GM19240 (cell line): ENCODE data around the gene MAPRE3.
A peak's percentile ranks its signal among the peaks of the same experiment; 100 is the strongest.
"Not testable (repeated sequence)": the region's sequence is repeated elsewhere in the genome, so short reads cannot be mapped to it uniquely, and the experiment has no call there.

ENCODE experiments used
- DNase-seq: peaks from one replicate; pipeline ENCODE4 v3.0.0; 2011; ENCODE audit warnings: low spot score; ENCODE audit not compliant: insufficient read length

Gene MAPRE3

DNA sequence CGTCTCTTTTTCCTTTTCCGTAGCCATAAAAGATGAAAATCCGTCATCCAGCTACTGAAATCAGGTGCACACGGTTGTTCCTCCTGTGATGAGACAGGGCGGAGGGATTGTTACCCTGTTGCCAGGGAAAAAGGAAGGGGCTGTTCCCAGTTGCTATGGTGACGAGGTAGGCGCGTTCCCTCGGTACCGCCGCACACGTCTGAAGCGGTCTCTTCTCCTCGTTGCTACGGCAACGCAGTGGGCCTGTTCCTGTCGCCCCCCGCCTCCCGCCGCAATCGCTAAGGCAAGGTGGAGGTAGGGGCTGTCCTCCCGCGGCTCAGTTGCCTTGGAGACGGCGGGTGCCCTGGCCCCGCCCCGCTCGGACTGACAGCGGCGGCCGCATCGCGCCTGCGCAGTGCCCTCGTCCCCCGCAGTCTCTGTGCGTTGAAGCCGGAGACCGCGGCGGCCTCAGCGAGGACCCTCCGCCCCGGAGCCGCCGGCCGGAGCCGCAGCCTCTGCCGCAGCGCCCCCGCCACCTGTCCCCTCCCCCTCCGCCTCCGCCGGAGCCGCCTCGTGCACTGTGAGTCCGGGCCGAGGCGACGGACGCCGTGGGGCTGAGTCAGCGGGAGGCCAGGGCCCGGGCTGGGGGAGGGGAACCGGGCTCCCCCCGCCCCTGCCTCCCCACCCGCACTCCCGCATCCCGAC lies at the start of gene MAPRE3:
MAPRE3 (plus strand) TSS at position 394 of the 684 bp plus-strand sequence. CDS start 51,582 bp downstream, outside the sequence.
- peak; percentile 74 for DNase-seq

DNA sequence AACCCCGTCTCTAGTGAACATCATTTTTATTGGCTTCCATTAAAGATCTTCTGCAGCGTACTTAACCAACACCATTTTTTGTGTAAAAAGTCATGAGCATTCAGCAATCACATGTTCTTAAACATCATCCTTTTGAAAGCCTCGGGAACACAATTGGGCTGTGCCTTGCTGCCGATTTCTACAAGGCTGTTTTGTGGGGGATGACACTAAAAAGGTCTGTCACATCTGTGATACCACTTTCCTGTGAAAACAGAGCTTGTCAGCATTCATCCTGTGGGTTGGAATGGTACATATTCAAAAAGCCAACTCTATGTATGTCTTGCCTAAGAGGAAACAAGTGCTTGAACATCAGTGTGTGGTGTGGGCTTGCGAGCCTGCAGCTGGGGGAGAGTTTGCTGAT lies 49.1 kb upstream of the MAPRE3 start:
- DNase-seq, result no peak

DNA sequence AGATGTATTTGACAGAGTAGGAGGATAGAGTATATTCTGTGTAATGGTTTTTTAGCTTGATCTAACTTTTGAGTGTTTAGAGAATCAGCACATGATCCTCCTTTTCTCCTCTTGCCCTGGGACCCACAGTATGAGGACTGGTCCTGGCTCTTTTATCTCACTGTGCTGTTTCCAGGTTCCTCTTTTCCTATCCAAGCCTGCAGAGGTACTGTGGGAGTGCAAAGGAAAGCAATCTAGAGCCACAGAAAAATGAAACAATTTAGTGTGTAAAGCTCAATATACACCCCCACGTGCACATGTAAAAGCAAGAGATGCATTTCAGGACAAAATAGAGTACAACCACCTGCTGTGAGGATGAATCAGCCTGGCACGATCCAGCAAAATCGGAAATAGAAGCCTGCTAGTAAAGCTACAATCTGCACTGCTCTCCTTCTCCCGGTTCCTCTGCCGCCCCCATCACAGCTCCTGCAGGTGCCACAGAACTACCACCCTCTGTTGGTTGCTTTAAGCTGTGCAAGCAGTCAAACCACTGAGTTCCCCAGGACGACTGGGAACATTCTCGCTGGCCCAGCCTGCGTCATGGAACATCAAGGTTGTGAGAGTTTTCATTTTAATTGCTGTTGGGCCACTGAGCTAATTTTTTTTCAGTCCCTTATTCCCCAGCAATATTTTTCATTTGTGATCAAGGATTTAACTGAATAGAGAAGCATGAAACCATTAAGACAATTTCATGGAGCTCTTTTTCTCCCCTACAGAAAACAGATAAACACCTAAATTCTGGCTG lies 47.8 kb upstream of the MAPRE3 start:
- DNase-seq, result peak; percentile 67

DNA sequence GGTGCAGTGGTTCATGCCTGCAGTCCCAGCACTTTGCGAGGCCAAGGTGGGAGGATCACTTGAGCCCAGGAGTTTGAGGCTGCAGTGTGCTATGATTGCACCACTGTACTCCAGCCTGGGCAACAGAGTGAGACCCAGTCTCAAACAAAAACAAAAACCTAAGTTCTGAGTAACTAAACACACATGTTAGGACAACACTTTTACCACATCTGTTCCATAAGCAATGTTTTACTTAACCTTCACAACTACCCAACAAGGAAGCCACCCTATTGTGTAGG lies 47.3 kb upstream of the MAPRE3 start:
- not testable (repeated sequence) for DNase-seq

DNA sequence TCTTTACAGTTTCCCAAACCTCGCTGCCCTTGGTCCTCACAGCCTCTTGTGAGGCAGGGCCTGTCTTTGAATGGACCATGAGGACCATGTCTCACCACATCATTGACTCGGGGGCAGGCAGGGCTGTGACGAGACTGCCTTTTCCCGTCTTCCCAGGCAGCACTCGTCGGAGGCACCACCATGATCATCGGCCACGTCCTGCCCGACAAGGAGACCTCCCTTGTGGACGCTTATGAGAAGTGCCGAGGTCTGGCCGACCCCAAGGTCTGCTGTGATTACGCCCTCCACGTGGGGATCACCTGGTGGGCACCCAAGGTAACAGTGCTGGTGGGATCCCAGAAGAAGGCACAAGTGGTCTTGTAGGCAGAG lies 45.7 kb upstream of the MAPRE3 start:
- no peak for DNase-seq

DNA sequence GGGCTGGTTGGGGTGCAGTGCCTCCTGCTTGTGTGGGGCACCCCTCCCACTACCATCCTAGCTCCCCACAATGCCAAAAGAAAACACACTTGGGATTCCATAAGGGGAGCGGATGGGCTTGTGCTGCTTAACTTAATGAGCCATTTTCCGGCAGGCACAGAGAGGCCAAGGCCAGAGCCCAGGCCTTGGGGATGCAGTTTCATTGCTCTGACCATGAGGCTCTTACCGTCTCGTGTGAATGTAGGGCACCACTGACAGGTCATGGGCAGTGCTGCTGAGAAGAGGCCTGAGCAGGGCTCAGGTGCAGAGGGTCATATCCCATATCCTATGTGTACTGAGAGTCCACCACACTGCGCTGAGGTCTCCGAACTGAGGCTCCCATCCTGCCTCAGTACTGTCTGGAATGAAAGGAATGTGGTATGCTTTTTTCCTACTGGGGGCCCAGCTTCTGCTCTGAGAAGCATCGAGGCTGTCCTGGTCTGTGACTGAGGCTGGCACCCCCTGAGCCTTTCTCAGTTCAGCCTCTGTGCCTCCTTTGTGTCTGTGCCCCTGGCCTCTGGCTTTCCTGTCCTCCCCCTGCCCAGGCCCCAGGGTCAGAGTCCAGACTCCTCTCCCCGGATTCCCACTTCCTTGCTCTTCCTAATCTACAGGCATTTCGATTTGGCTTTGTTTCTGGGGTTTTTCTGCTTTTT lies 45.2 kb upstream of the MAPRE3 start:
- DNase-seq, result no peak

DNA sequence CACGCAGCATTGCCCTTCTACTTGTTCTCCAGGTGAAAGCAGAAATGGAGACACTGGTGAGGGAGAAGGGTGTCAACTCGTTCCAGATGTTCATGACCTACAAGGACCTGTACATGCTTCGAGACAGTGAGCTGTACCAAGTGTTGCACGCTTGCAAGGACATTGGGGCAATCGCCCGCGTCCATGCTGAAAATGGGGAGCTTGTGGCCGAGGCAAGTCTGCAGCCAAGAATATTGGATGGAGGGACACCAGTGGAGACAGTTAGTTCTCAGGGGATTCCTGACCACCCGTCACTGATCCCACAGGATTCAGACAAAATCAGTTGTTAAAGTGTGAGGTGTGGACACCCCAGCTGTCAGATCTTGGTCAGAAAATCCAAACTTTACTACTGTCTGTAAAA lies 43.2 kb upstream of the MAPRE3 start:
- DNase-seq, result no peak

DNA sequence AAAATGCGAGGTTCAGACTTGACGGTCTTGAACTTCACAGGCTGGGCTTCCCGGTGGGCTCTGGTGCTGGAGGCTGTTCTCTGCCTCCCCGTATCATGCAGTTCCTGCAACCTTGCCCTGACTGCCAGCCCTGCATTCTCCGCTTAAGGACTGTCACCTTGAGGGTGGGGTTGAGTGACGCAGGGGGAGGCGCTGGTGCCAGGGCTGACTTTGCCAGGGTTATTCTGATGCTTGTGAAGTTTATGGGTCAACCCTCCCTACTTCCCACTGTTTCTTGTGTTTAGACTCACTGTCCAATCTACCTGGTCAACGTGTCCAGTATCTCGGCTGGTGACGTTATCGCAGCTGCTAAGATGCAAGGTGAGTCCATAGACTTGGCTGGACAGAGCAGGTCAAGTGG lies 37.5 kb upstream of the MAPRE3 start:
- DNase-seq, result no peak

DNA sequence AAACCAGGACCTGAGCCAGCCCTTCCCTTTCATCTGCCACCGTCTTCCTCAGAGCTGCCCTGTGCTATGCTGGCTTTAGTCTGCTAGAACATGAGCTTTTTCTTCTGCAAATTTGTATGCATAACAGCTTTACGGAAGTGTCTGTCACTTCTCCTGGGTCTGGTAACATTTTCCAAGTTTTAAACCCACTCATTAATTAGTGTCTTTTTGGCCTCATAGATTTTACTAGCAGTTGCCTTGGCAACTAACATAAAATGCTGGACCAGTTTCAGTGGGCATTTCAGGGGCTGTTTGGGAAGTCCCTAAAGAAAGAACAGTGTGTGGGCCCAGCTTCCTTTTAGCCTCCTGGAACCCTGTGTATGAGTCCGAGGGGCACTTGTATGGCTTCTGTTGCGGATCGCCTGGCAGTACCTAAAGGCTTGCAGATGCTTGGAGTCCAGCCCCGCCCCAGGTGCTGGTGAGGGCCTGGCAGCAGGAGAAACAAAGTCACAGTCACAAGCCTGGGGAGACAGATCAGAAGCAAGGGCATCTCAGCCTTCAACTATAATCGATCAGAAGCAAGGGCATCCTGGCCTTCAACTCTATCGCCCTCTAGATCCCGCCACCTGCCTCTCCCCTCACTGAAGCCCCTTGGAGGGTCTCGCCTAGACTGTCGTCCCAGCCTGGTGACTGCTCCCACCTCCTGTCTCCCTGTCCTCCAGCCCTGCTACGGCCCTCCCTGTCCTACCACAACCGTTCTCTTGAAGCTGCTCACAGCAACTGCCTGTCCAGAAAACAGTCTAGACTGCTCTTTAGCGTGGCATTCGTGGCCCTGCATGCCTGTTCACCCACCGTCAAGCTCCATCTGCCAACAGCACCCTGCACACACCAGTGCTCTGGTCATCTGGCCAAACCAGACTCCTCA lies 36.8 kb upstream of the MAPRE3 start:
- no peak for DNase-seq

DNA sequence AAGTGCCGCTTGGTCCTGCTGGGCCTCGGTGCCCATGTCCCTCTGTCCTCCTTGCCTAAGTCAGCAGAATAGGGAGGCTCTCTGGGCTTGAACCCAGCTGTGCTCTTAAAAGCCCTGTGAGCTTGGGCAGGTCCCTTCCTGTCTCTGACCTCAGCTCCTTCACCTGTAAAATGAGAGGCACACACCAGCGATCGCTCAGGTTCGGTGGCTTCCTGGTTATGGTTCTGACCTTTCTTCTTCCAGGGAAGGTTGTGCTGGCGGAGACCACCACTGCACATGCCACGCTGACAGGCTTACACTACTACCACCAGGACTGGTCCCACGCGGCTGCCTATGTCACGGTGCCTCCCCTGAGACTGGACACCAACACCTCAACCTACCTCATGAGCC lies 36.1 kb upstream of the MAPRE3 start:
- no peak for DNase-seq

DNA sequence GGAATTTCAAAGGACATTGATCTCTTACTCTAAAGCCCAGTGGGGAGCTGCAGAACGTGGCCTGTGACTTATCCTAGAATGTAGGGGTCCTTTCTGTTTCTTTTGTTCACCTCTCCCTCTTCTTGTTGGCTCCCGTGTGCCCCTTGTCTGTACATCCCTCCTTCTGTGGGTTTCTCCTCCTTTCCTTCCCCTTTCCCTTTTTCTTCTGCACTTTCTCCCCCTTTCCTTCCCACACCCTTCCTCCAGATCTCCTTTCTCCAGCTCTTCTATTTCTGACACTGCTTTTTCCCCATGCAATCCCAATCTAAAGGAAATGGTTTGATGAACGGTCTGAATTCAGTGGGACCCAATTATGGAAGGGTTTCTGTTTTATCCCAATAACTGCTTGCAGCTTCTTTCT lies 35.5 kb upstream of the MAPRE3 start:
- DNase-seq, result no peak

DNA sequence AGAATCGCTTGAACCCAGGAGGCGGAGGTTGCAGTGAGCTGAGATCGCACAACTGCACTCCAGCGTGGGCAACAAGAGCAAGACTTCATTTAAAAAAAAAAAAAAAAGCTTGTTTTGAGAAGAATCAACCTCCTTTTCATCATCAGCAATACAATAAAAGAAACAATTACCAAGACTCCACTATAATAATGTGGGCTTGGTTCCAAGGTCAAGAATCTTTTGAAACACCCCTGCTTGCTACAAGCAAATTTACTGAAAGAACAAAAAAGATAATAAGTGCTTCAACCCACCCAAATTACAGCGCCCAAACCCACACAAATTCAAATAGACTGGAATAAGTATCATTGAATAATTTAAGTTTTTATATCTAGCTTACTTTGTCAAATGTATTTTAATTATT lies 33.6 kb upstream of the MAPRE3 start:
- no peak for DNase-seq

DNA sequence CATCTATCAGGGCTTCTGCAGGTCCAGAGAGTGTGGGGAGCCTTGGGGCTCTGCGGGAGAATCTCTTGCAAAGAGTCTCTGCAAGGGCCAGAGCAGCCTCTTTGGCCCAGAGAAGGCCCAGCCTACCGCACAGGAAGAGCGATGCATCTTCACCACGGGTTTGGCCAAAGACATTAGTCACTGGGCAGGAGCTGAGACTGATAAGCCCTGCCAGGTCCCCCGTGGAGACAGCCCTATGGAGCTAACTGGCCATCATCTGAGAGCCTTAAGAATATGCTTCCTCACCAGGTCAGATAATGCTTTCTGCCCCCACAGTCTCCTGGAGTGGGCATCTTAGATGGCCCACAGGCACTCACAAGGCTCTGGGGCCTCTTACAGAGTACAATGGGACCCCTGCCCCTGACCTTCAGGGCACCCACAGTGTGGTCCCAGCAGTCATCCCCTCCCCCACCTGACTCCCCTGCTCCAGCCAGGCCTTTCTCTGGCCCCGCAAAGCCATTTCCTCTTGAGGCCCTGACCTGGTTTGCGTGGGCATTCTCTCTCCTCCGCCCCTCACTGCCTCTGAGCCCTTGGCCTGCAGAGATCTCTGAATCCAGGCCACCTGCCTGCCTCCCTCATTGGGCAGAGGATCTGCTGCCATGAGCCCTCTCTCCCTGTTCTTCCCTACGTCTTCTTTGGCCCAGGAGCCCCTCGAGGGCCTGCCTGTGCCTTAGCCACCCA lies 31.9 kb upstream of the MAPRE3 start:
- DNase-seq, result no peak

DNA sequence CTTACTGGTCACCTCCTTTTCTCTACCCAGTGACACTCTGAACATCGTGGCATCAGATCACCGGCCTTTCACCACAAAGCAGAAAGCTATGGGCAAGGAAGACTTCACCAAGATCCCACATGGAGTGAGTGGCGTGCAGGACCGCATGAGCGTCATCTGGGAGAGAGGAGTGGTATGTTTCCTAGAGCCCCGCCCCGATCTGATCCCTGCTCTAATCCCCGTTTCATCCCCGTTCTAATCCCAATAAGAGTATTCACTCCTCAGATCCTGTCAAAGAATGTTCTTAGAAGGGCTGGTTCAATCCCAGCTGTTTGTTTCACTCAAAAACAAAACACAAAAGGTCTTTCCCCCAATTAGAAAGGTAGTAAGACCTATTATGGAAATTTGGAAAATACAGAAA lies 30.4 kb upstream of the MAPRE3 start:
- DNase-seq, result no peak

DNA sequence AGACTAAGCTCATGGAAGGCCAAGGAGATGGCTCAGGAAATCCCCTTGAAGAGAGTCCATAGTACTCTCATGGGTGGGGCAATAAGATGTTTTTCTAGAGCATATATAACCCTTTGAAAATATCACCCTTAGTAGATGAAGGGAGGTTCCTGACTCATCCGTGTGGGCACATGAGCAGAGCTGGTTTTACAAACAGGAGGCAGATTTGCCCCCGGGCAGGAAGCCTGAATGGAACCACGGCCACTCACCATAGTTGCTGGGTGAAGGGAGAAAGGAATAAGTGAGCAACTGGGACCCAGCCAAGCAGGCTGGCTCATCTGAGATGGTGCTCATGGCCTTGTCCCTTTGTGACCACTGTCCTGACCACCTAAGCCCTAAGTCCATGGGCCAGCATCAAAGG lies 29.0 kb upstream of the MAPRE3 start:
- no peak for DNase-seq

DNA sequence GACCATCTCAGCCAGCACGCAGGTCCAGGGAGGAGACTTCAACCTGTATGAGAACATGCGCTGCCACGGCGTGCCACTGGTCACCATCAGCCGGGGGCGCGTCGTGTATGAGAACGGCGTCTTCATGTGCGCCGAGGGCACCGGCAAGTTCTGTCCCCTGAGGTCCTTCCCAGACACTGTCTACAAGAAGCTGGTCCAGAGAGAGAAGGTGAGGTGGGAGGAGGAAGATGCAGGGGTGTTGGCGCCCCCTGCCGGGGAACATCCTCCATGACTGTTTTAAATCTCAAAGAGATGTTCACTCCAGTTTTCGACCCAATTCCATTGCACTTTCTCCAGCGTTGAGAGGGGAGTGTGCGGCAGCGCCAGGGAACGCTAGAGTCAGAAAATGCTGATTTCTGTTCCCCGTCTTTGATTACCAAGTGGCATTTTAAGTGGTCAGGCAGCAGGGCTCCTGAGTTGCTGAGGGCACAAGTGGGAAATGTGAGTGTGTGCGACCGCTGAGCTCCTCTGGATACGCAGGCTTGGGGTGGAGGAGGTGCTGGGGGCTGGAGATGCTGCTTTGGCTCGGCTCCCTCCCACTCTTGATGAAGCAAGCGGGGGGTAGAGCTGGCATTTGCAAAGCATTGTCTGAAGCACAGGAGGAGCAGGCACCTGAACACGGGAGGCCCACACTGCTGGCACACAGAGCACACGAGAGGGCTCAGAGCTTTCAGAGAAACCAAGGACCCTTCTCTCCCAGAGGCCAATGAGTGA lies 27.7 kb upstream of the MAPRE3 start:
- DNase-seq, result peak; percentile 78

DNA sequence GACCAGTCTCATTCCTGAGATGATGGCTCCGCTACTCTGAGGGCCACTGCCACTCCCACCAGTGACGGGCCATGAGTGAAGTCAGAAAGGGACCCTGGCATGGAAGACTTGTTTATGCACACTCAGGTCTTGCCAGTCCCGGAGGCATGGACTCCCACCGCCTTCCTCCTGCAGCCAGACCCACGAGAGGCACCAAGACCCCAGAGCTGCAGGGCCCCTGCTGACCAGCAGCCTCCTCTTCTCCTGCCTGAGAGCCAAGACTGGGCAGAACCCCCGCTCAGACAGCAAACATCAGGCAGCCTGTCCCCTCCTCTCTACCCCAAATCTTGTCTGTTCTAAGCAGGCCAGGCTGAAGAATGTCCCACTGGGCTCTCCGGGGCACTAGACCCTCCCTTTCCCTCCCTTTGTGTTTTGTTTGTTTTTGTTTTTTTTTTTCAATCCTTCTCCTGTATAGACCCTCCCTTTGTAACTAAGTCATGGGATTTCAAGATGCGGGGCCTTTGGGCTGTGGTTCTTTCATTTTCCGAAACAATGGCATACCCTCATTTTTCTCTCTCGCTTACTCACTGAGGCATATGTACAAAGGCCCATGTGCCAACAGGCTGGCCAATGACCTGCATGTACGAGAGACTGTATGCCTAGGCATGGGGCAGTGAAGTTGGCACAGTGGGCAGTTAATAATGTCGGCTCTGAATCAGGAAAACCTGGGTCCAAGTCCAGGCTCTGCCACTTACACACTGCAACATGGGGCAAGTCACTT lies 24.3 kb upstream of the MAPRE3 start:
- no peak for DNase-seq

DNA sequence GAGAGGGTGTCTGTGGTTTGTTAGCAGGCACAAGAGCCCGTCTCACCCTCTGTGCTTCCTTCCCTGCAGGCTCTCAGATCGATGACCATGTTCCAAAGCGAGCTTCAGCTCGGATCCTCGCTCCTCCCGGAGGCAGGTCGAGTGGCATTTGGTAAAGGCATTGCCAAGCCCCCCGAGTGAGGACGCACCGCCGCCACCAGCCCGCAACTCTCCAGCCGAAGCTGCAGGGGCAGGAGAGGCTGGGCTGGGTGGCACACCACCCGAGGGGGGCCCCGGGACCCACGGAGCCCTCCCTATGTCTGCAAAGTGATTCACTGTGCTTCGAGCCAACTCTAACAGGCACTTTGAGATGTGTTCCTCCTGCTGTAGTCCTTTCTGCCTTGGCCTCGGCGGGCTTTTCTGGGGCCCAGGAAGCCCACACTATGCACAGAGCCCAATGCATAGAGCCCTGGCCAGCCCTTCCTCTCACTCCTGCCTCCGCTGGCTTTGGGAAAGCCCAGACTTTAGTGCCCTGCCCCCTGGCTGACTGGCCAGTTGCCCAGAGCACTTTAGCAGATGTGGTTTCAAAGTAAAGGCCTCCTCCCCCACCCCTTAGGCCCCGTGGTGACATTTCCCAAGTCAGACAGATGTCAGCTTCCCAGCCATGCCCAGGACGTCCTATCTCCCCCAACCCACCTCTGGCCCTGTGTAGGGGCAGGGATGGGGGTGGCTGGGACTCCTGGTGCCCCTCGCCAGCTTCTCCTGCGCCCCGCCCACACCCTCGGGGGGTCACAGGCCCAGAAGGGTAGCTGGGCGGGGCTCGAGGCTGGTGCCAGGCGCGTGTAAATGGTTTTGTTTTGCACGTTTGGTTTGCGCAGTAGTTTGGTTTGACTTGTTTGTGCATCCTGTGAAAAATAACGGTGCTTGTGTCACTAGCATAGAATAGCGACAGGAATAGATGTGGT lies 23.3 kb upstream of the MAPRE3 start:
- DNase-seq, result no peak
